GM19239 (cell line): Measurements from ENCODE around the gene ZFYVE1.

Source experiments
- DNase-seq: peaks from one replicate; pipeline ENCODE4 v3.0.0; 2011; ENCODE audit warnings: low spot score; ENCODE audit not compliant: insufficient read length
- FAIRE-seq: peaks from 2 replicates; lab custom pipeline; 2011; peaks lifted over from hg19 to GRCh38; lab: Jason Lieb, UNC

The ZFYVE1 gene

DNA sequence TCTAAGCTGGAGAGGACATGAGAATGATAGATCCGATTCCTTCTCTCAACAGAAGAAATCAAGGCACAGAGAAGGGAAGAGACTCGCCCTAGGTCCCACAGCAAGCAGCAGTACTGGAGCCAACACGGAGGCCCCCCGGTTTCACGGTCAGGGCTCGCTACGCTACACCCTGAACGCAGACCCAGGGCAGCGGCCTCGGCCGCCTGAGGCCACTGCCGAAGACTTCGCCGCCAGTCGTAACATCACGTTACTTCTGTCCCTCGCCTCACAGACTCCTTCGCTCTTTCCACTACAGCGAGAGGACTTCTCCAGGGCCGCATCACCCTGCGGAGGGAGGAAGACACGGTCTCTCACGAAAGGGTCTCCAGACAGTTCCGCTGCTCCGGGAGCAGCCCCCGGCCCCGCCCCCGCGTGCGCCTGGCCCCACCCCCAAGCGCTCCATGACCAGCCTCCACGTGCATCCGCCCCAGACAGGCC is 101.1 kb downstream of the ZFYVE1 start:
- DNase-seq (no peak), FAIRE-seq (no peak)

DNA sequence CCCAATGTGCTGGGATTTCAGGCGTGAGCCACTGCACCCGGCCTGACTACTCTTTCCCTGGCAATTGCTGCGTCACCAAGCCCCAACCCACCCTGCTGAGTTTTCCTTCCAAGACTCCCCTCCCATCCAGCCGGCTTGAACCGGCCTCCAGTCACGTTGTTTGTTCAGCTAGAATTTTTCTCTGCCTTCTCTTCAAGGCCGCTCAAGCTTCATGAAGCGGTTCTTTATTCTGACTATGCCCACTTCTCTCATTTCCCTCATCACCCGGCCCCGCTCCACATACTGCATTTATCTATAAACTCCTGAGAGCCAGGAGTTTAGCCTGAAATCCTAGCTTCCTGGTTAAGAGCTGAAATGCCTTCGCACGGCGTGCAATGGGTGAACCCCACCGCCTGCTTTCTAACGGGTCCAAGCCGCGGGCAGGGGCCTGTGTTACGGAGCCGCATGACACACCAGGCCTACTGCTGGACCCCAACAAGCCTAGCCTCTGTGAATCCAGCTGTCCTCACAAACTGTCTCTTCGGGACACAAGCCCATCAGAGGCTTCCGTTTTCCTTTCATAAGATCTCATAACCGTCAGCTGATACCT is 101.6 kb downstream of the ZFYVE1 start:
- DNase-seq: no peak
- FAIRE-seq: no peak

DNA sequence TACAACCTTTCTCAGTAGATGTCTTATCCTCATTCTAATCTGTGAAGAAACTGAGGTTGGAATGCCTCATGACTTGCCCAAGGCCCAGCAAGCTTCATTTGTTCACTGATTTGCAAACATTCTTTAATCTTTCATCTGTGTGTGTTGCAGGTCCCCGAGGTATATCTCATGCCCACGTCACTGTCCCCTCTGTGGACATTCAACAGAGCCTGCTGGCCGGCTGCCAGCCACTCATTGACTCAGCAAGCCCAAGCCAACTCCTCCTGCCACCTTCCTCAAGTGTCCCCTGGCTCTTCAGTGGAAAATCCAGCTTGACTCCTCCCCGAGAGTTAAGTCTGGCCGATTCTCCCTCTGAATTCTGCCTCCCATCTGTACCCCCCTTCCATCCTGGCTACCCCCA is 102.6 kb downstream of the ZFYVE1 start:
- FAIRE-seq (no peak), DNase-seq (no peak)

DNA sequence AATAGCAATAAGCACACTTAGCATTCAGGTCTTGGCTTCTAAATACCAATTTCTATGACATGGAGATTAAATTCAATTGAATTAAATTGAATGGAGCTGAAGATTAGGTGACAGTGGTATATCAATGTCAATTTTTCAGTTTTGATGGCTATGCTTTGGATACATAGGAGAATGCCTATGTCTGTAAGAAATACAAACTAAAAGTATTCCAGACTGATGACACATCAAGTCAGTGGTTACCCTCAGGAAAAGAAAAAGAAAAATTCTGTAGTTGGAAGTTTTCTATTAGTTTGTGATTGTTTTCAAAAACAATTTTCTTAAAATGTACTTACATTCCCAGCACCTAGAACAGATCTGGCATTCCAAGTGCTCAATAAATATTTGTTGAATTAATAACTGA is 105.5 kb downstream of the ZFYVE1 start:
- FAIRE-seq: no peak

DNA sequence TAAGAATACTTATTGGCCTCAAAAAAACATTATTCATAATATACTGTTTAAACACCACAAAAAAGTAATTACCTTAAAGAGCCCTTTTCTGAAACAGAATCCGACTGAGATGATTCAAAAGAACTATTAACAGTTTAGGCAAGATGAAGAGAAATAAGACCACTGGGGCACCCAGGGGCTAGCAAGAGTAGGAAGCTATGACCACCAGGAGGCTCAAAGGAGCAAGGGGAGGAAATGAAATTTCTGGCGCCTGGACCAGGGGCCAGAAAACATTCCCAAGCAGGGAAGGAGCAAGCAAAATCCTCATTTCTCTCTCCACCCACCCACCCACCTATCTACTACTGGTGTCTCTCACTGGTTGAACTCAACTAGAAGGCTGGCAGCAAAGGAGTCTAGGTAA is 106.9 kb downstream of the ZFYVE1 start:
- FAIRE-seq: no peak
- no peak for DNase-seq

More for the DNA sequence above, 105.5 kb downstream of the ZFYVE1 start:
- DNase-seq: no peak
